ENCODE data around the gene SNX13. TPM values are rescaled to one million over a fixed set of nuclear protein-coding genes. Genes with fewer than 3 reads are reported as not detected.

The SNX13 gene
- total and polyA plus RNA-seq, 2 experiments from 2014 or later = 7.5 to 42.7 TPM

GRCh38 chr7:17846935-17847334 lies 93.4 kb downstream of the SNX13 start:
- Mint-ChIP-seq H3K36me3 (ENCODE audit: low read depth) (peaks cover 9% of the 10 kb centered on the region; the same call in 2 of the 3 replicates), H3K4me1 (no peaks in the 10 kb centered on the region; the same call in 2 of the 3 replicates), H3K27me3 (ENCODE audit: insufficient read depth, low read depth, poor library complexity) (no peaks in the 10 kb centered on the region), H3K9me3 (no peaks in the 10 kb centered on the region; the same call in 2 of the 3 replicates), H3K27ac (peak overlapping the region; percentile 26; the same call in 1 of the 2 replicates), H3K4me3 (no peak overlapping the region)
- Histone ChIP-seq H3K9me2 (ENCODE audit: insufficient read depth) (no peaks in the 10 kb centered on the region), H3K79me2 (replicated peaks; ENCODE audit: insufficient read depth) (no peaks in the 10 kb centered on the region), H3K4me2 (no peak overlapping the region), H3K4me1 (ENCODE audit: insufficient read depth) (peaks cover 8% of the 10 kb centered on the region; the same call in 1 of the 2 replicates), H3F3A (replicated peaks; ENCODE audit: low read depth) (no peaks in the 10 kb centered on the region), H4K20me1 (replicated peaks; ENCODE audit: insufficient read depth) (no peaks in the 10 kb centered on the region), H3K4me3 (no peak overlapping the region), H2AFZ (no peak overlapping the region), H3K36me3 (ENCODE audit: insufficient read depth) (no peaks in the 10 kb centered on the region), H3K27ac (ENCODE audit: low read depth) (no peak overlapping the region), H3K27me3 (ENCODE audit: insufficient read depth) (no peaks in the 10 kb centered on the region)
- no peak for DNase-seq (ENCODE audit: low spot score)
- ATAC-seq = no peak
- no peak for TF ChIP-seq ZNF114 (CRISPR knock-in tag; IDR thresholded peaks at IDR 0.05)
- TF ChIP-seq CTCF (conservative IDR thresholded peaks at IDR 0.05; ENCODE audit: low read depth in 2 of 2) = no peak
- TF ChIP-seq, protein P1, sequence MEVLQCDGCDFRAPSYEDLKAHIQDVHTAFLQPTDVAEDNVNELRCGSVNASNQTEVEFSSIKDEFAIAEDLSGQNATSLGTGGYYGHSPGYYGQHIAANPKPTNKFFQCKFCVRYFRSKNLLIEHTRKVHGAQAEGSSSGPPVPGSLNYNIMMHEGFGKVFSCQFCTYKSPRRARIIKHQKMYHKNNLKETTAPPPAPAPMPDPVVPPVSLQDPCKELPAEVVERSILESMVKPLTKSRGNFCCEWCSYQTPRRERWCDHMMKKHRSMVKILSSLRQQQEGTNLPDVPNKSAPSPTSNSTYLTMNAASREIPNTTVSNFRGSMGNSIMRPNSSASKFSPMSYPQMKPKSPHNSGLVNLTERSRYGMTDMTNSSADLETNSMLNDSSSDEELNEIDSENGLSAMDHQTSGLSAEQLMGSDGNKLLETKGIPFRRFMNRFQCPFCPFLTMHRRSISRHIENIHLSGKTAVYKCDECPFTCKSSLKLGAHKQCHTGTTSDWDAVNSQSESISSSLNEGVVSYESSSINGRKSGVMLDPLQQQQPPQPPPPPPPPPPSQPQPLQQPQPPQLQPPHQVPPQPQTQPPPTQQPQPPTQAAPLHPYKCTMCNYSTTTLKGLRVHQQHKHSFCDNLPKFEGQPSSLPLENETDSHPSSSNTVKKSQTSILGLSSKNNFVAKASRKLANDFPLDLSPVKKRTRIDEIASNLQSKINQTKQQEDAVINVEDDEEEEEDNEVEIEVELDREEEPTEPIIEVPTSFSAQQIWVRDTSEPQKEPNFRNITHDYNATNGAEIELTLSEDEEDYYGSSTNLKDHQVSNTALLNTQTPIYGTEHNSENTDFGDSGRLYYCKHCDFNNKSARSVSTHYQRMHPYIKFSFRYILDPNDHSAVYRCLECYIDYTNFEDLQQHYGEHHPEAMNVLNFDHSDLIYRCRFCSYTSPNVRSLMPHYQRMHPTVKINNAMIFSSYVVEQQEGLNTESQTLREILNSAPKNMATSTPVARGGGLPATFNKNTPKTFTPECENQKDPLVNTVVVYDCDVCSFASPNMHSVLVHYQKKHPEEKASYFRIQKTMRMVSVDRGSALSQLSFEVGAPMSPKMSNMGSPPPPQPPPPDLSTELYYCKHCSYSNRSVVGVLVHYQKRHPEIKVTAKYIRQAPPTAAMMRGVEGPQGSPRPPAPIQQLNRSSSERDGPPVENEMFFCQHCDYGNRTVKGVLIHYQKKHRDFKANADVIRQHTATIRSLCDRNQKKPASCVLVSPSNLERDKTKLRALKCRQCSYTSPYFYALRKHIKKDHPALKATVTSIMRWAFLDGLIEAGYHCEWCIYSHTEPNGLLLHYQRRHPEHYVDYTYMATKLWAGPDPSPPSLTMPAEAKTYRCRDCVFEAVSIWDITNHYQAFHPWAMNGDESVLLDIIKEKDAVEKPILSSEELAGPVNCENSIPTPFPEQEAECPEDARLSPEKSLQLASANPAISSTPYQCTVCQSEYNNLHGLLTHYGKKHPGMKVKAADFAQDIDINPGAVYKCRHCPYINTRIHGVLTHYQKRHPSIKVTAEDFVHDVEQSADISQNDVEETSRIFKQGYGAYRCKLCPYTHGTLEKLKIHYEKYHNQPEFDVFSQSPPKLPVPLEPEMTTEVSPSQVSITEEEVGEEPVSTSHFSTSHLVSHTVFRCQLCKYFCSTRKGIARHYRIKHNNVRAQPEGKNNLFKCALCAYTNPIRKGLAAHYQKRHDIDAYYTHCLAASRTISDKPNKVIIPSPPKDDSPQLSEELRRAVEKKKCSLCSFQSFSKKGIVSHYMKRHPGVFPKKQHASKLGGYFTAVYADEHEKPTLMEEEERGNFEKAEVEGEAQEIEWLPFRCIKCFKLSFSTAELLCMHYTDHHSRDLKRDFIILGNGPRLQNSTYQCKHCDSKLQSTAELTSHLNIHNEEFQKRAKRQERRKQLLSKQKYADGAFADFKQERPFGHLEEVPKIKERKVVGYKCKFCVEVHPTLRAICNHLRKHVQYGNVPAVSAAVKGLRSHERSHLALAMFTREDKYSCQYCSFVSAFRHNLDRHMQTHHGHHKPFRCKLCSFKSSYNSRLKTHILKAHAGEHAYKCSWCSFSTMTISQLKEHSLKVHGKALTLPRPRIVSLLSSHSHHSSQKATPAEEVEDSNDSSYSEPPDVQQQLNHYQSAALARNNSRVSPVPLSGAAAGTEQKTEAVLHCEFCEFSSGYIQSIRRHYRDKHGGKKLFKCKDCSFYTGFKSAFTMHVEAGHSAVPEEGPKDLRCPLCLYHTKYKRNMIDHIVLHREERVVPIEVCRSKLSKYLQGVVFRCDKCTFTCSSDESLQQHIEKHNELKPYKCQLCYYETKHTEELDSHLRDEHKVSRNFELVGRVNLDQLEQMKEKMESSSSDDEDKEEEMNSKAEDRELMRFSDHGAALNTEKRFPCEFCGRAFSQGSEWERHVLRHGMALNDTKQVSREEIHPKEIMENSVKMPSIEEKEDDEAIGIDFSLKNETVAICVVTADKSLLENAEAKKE (CRISPR knock-in tag; IDR thresholded peaks at IDR 0.05) = no peak
- no peak for TF ChIP-seq JUNB (IDR thresholded peaks at IDR 0.05; ENCODE audit: unreplicated experiment)
- no peak for TF ChIP-seq ETS1 (IDR thresholded peaks at IDR 0.05)
- no peak for TF ChIP-seq EZH2 (IDR thresholded peaks at IDR 0.05; ENCODE audit: low read depth, unreplicated experiment)

All from GM23338 (cell line).